ENCODE measurements around the gene CHID1.

DNA sequence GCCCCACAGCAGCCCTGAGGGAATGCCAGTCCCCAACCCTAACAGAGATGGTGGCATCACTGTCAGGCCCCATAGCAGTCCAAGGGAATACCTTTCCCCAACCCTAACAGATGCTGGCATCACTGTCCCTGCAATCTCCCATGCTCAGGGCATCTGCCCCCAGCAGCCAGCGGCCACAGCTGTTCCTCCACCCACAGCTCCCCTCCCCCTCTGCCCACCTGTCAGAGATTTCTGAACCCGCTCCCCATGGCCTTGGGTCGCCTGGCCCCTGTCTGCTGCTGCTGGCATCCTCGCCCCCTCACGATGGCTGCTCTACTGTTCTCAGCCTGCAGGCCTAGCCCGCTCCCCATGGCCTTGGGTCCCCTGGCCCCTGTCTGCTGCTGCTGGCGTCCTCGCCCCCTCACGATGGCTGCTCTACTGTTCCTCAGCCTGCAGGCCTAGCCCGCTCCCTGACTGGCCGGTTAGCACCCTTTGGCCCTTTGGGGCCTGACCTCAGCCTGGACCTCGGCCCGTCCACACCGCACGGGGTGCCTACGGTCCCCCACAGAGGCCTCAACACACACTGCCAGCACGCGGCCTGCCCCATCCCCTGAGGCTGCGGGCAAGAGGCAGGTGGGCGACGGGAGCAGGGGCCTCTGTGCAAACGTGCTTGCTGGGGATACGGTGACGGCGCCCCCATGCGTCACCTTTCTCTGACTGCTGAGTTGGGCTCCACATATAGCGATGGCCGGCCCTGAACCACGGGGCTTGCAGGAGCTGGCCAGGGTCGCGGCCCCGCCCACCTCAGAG lies 20.7 kb downstream of the CHID1 start:
- TF ChIP-seq, protein P1, sequence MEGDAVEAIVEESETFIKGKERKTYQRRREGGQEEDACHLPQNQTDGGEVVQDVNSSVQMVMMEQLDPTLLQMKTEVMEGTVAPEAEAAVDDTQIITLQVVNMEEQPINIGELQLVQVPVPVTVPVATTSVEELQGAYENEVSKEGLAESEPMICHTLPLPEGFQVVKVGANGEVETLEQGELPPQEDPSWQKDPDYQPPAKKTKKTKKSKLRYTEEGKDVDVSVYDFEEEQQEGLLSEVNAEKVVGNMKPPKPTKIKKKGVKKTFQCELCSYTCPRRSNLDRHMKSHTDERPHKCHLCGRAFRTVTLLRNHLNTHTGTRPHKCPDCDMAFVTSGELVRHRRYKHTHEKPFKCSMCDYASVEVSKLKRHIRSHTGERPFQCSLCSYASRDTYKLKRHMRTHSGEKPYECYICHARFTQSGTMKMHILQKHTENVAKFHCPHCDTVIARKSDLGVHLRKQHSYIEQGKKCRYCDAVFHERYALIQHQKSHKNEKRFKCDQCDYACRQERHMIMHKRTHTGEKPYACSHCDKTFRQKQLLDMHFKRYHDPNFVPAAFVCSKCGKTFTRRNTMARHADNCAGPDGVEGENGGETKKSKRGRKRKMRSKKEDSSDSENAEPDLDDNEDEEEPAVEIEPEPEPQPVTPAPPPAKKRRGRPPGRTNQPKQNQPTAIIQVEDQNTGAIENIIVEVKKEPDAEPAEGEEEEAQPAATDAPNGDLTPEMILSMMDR (IDR thresholded peaks at IDR 0.05), result no peak
- TF ChIP-seq POLR2A (IDR thresholded peaks at IDR 0.05), result no peak

Measured in body of pancreas (tissue), 4 donors.